Osteocyte (in vitro differentiated cells): Measurements from ENCODE around the gene SOCS3. TPM values are rescaled to one million over a fixed set of nuclear protein-coding genes. Genes with fewer than 3 reads are reported as not detected.
A peak's percentile ranks its signal among the peaks of the same experiment; 100 is the strongest.

ENCODE experiments used
- DNase-seq: peaks from one replicate; pipeline ENCODE4 v3.0.0; 2021; ENCODE audit warnings: mixed read lengths; ENCODE audit not compliant: unreplicated experiment; ENCODE audit errors: extremely low spot score
- H3K27ac Mint-ChIP-seq: one replicate; pipeline ENCODE4 v1.8.0; 2021; ENCODE audit warnings: mild to moderate bottlenecking, mixed read lengths; ENCODE audit not compliant: unreplicated experiment
- H3K27me3 Mint-ChIP-seq: one replicate; pipeline ENCODE4 v1.8.0; 2021; ENCODE audit warnings: mixed read lengths; ENCODE audit not compliant: unreplicated experiment
- H3K36me3 Mint-ChIP-seq: one replicate; pipeline ENCODE4 v1.8.0; 2021; ENCODE audit warnings: mixed read lengths; ENCODE audit not compliant: unreplicated experiment
- H3K4me1 Mint-ChIP-seq: one replicate; pipeline ENCODE4 v1.8.0; 2021; ENCODE audit warnings: mixed read lengths; ENCODE audit not compliant: unreplicated experiment
- H3K4me3 Mint-ChIP-seq: one replicate; pipeline ENCODE4 v1.8.0; 2021; ENCODE audit warnings: mild to moderate bottlenecking, moderate library complexity, mixed read lengths; ENCODE audit not compliant: unreplicated experiment
- H3K9me3 Mint-ChIP-seq: one replicate; pipeline ENCODE4 v1.8.0; 2021; ENCODE audit warnings: mixed read lengths; ENCODE audit not compliant: unreplicated experiment
- total RNA-seq: library from RNA; stranded (reverse); gene quantifications from 2 replicates; pipeline ENCODE4 v1.2.1, GENCODE V29; 2021
- TF ChIP-seq, protein P1 (sequence below): fragments of 200-600 bp; sonication (generic); IDR thresholded peaks from 2 replicates; pipeline ENCODE4 v1.5.0; 2021; ENCODE audit warnings: antibody characterized with exemption, mild to moderate bottlenecking, moderate library complexity

Gene SOCS3
- total RNA-seq, 1 donor from 2014 or later: 86.4 TPM

- TF ChIP-seq, protein P1, sequence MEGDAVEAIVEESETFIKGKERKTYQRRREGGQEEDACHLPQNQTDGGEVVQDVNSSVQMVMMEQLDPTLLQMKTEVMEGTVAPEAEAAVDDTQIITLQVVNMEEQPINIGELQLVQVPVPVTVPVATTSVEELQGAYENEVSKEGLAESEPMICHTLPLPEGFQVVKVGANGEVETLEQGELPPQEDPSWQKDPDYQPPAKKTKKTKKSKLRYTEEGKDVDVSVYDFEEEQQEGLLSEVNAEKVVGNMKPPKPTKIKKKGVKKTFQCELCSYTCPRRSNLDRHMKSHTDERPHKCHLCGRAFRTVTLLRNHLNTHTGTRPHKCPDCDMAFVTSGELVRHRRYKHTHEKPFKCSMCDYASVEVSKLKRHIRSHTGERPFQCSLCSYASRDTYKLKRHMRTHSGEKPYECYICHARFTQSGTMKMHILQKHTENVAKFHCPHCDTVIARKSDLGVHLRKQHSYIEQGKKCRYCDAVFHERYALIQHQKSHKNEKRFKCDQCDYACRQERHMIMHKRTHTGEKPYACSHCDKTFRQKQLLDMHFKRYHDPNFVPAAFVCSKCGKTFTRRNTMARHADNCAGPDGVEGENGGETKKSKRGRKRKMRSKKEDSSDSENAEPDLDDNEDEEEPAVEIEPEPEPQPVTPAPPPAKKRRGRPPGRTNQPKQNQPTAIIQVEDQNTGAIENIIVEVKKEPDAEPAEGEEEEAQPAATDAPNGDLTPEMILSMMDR: no peak
- Mint-ChIP-seq H3K27me3 (no peaks in the 10 kb centered on the region), H3K27ac (no peak overlapping the region), H3K36me3 (no peaks in the 10 kb centered on the region), H3K4me1 (peaks cover 57% of the 10 kb centered on the region), H3K4me3 (no peak overlapping the region), H3K9me3 (no peaks in the 10 kb centered on the region)
- no peak for DNase-seq
Observed at GRCh38 chr17:78368854-78369495, 9.1 kb upstream of the SOCS3 start.

DNA sequence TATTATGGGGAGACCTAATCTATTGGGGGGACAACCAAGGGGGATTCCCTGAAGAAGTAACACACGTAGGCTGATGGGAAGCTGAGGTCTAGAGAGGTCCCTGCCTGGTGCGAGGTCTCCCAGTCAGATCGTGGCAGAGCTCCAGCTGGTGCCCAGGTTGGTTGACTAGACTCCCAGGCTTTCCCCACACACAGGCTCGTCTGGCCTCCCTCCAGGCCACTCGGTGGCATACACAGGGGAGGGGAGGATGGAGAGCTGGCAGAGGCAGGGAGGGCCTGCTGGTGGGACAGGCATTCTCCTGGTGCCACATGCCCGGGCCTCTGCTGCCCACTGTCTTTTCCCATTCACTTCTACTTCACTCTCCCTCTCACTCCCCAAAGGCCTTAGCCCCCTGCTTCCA, 8.5 kb upstream of the SOCS3 start:
- TF ChIP-seq, protein P1: no peak
- Mint-ChIP-seq H3K36me3 (no peaks in the 10 kb centered on the region), H3K9me3 (no peaks in the 10 kb centered on the region), H3K27ac (peak overlapping the region; percentile 31), H3K27me3 (no peaks in the 10 kb centered on the region), H3K4me1 (peaks cover 60% of the 10 kb centered on the region), H3K4me3 (no peak overlapping the region)
- DNase-seq: no peak

DNA sequence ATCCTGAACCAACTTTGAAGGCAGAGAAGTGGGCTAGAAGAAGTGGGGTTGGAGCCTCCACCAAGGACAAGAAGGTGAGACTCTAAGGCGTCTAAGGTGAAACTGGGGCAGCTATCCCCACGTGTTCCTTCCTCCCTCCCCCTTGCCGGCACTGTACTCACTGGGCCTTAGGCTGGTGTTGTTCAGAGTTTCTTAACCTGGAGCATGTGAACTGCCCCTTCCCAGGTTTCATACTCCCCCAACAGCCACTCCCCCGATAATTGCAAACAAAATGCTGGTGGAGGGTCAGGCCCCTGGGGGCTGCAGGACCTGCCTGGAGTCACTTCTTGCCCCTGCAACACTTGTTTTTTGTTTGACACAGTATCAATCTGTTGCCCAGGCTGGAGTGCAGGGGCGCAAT, 7.3 kb upstream of the SOCS3 start:
- H3K27me3 Mint-ChIP-seq: no peaks in the 10 kb centered on the region
- peak overlapping the region; percentile 98 for H3K27ac Mint-ChIP-seq
- TF ChIP-seq, protein P1: no peak
- H3K9me3 Mint-ChIP-seq: no peaks in the 10 kb centered on the region
- H3K4me3 Mint-ChIP-seq: no peak overlapping the region
- H3K4me1 Mint-ChIP-seq: peaks cover 55% of the 10 kb centered on the region
- H3K36me3 Mint-ChIP-seq: no peaks in the 10 kb centered on the region
- no peak for DNase-seq

DNA sequence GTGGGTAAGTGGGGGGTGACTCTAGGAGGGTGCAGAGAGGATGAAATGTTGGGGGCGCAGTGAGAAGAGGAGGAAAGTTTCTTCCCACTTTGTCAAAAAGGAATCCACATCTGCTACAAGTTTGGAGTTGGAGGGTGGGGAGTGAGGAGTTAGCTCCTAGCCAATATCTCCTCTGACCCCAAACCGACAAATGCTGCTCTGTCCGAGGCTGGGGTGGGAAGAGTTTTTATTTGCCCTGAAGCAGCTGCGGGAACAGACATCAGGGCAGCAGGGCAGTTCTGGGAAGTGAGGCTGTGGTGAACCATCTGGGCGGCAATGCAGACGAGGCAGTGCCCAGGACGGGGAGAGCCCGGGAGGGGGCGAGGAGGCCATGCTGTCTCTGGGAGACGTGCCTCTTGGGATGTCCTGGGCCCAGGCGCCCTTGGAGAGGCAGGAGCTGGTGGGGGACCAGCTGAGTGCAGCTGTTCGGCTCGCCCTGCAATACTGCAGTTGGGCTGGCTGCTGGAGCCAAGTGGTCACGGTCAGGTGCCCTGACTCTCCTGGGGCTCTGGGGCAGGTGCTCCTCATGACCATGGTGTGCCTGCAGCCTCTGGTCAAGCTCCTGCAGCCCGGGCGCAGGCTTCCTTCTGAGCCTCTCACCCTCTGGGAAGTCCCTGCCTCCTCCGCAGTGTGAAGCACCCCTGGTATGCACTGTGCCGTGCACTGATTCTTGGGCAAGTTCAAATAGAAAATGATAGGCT, 6.4 kb upstream of the SOCS3 start:
- Mint-ChIP-seq H3K27ac (peak overlapping the region; percentile 98), H3K4me3 (peak overlapping the region; percentile 58), H3K4me1 (peaks cover 57% of the 10 kb centered on the region), H3K27me3 (no peaks in the 10 kb centered on the region), H3K36me3 (no peaks in the 10 kb centered on the region), H3K9me3 (no peaks in the 10 kb centered on the region)
- TF ChIP-seq, protein P1: no peak
- peak; percentile 94 for DNase-seq

DNA sequence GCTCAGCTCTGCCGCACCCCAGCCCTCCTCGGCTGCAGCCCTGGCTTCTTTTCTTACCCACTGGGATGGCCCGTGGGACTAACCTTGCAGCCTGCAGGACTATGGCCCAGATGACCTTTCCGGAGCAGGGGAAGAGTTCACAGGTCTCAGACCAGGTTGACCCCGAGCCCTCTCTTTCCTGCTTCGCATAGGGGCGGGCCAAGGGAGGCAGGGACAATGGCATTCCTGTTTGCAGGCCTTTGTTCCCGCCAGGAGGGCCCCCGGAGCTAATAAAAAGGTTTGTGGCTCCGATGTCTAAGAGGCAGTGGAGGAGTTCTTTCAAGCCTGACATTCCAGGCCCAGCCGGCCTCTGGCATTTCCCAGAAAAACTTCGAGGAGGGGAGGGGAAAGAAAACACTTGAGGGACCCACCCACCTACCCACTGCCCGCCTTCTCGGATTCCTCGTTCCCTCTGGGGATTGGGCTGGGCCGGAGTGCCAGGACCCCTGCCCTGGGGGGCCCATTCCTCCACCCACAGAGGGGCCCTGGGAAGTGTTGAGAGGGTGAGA, 5.8 kb upstream of the SOCS3 start:
- no peaks in the 10 kb centered on the region for H3K9me3 Mint-ChIP-seq
- DNase-seq: peak; percentile 94
- H3K36me3 Mint-ChIP-seq: no peaks in the 10 kb centered on the region
- TF ChIP-seq, protein P1: no peak
- H3K4me3 Mint-ChIP-seq: peak overlapping the region; percentile 58
- H3K27ac Mint-ChIP-seq: peak overlapping the region; percentile 98
- peaks cover 64% of the 10 kb centered on the region for H3K4me1 Mint-ChIP-seq
- no peaks in the 10 kb centered on the region for H3K27me3 Mint-ChIP-seq
